Fibroblast of lung (primary cell): ENCODE results near the gene ZNF185.

Experiments
- EZH2 ChIP-seq: IDR thresholded peaks from 2 replicates; pipeline ENCODE4 v1.5.1; 2012; ENCODE audit warnings: low read length, control low read depth, mild to moderate bottlenecking; ENCODE audit errors: missing control alignments
- TF ChIP-seq, protein P1 (sequence below), 2 donors: IDR thresholded peaks in 1 of 2; conservative IDR thresholded peaks in 1 of 2; 1 replicate in 1 of 2; 2 replicates in 1 of 2; pipeline ENCODE4 v1.5.1; 2011 to 2012; ENCODE audit warnings: low read length in 2 of 2, control low read depth in 1 of 2, inconsistent platforms in 1 of 2, low read depth in 1 of 2, mild to moderate bottlenecking in 1 of 2

GRCh38 chrX:152861116-152861515 lies 36.8 kb upstream of the ZNF185 start:
- TF ChIP-seq, protein P1, sequence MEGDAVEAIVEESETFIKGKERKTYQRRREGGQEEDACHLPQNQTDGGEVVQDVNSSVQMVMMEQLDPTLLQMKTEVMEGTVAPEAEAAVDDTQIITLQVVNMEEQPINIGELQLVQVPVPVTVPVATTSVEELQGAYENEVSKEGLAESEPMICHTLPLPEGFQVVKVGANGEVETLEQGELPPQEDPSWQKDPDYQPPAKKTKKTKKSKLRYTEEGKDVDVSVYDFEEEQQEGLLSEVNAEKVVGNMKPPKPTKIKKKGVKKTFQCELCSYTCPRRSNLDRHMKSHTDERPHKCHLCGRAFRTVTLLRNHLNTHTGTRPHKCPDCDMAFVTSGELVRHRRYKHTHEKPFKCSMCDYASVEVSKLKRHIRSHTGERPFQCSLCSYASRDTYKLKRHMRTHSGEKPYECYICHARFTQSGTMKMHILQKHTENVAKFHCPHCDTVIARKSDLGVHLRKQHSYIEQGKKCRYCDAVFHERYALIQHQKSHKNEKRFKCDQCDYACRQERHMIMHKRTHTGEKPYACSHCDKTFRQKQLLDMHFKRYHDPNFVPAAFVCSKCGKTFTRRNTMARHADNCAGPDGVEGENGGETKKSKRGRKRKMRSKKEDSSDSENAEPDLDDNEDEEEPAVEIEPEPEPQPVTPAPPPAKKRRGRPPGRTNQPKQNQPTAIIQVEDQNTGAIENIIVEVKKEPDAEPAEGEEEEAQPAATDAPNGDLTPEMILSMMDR (conservative IDR thresholded peaks at IDR 0.05 in 1 of 2, IDR thresholded peaks at IDR 0.05 in 1 of 2; ENCODE audit: low read depth in 1 of 2, low read length in 2 of 2) = no peak
- TF ChIP-seq EZH2 = no peak
